SH-SY5Y (cell line): ENCODE measurements around the gene DYRK3.
A peak's percentile ranks its signal among the peaks of the same experiment; 100 is the strongest.

Experiments
- GATA2 ChIP-seq: IDR thresholded peaks from 2 replicates; pipeline ENCODE4 v1.6.1; 2011; ENCODE audit warnings: mild to moderate bottlenecking, low read depth, low read length
- GATA3 ChIP-seq: IDR thresholded peaks from 2 replicates; pipeline ENCODE4 v1.6.1; 2011; ENCODE audit warnings: low read depth, mild to moderate bottlenecking, low read length, moderate library complexity

Gene DYRK3

GRCh38 chr1:206666031-206666561, 30.8 kb downstream of the DYRK3 start:
- TF ChIP-seq GATA2 (no peak), GATA3 (no peak)

GRCh38 chr1:206666954-206667665, 31.8 kb downstream of the DYRK3 start:
- no peak for TF ChIP-seq GATA3
- TF ChIP-seq GATA2, result no peak

DNA sequence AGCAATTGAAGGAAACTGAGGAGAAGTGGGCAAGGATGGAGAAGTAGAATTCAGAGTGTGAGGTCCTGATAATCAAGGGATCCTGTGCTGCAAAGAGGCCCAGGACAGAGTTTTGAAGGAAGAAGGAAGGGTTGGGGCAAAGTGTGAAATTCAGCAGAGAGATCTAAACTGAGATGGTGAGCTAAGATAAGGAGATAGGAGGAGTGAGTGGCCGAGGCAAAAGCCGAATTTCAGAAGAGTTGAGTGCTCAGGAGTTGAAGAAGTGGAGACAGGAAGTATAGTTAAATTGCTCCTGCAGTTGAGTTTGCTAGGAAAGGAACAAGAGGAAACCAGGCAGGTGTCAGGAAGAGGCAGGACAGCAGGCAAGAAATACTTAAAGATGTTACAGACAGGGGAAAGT, 33.0 kb downstream of the DYRK3 start:
- TF ChIP-seq GATA2 (peak; percentile 53), GATA3 (no peak)

- no peak for TF ChIP-seq GATA3
- no peak for TF ChIP-seq GATA2
Measured at GRCh38 chr1:206668874-206669410, 33.6 kb downstream of the DYRK3 start.

GRCh38 chr1:206672011-206672688, 36.8 kb downstream of the DYRK3 start:
- no peak for TF ChIP-seq GATA3
- no peak for TF ChIP-seq GATA2

DNA sequence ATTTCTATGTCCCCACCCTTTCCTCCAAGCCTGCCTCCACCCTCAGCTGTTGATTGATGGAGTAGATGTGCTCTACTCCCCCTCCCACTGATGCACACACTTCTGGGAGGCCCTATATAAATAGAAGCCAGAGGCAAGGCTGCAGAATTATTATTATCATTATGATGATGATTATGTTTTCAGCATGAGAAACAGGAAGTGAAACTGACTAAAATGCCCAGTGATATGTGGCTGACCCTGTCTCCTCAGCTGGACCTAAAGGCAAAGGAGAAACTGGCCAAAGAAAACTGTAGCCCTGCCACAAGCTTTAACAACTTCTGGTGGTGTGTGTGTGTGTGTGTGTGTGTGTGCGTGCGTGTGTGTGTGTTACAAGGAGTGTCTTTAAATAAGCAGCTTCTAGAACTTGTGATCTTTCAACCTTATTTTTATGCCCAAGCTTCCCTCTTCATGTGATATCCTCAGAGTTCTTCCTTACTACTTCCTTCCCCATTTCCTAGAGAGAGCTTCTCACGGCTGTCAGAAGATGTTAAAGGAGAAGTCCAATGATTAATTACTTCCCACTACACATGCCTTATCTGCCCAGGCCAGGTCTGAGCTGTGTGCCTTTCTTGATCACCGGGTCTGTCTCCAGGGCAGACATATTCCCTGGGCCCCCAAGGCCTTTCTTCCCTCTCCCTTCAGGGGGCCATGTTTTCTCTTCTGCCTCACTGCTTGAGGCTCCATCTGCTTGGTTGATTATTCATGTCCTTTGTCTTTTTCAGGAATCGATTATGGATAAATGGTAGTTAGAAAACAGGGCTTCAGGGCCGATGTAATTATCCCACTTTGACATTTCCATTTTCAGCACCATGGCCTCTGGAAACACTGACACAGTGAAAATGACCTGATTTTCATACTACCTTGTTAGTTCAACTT, 37.8 kb downstream of the DYRK3 start:
- TF ChIP-seq GATA3 (no peak), GATA2 (no peak)

- TF ChIP-seq GATA2 (no peak), GATA3 (no peak)
Measured at GRCh38 chr1:206674236-206674635, 38.9 kb downstream of the DYRK3 start.

DNA sequence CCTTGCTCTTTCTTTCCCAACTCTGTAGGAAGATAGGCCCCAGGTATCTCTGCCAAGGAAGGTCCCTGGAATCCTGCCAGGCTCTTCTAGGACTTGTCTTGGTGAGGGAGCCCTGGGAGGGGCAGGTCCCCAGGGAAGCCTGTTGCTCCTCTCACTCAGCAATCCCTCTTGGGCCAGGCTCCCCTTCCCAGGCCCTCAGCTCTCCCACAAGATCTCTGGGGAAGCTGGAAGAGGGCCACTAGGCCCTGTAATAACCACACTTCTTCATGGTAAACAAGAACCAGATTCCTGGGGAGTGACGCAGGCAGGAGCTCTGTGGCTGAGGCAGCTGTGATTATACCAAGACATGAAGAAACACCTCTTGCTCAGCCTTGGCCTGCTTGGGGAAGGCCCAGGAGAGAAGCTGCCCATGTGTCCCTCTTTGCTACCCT, 39.4 kb downstream of the DYRK3 start:
- TF ChIP-seq GATA3, result no peak
- TF ChIP-seq GATA2, result no peak

DNA sequence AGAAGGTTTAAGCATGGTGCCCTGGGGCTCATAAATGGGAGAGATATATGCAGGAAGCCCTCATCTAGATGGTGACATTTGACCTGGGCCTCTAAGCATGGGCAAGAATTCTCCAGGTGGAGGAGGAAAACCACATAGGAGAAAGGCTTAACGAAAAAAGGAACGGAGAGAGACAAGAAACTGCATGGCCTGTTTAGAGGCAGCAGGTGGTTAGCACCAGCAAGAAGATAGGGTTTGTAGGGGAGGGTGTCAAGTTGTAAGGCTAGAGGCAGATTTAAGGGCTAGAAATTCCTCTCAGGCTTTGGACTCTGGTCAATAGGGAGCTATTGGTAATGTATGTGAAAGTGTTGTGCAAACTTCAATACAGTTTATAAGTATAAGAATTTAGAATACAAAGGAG, 41.2 kb downstream of the DYRK3 start:
- TF ChIP-seq GATA2 (no peak), GATA3 (no peak)

DNA sequence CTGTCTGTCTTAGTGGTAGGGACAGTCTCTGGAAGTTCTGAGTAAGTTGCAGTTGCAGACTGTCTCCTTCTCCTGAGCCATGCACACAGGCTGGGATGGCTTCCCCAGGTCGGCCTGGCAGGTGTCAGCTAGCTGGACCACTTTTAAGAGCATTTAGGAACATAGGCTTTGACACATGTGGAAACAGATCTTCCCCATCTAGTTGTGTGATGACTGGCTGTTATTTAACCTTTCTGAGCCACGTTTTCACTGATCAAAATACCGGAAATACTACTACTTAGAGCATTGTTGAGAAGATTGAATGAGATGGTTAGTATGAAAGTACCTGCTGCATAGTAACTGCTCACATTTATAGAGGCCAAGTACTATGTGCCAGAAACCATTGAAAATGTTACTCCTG, 43.2 kb downstream of the DYRK3 start:
- no peak for TF ChIP-seq GATA2
- no peak for TF ChIP-seq GATA3

GRCh38 chr1:206679738-206680211, 44.4 kb downstream of the DYRK3 start:
- no peak for TF ChIP-seq GATA3
- no peak for TF ChIP-seq GATA2

- TF ChIP-seq GATA2 (no peak), GATA3 (no peak)
Measured at GRCh38 chr1:206680279-206680678, 44.9 kb downstream of the DYRK3 start.

DNA sequence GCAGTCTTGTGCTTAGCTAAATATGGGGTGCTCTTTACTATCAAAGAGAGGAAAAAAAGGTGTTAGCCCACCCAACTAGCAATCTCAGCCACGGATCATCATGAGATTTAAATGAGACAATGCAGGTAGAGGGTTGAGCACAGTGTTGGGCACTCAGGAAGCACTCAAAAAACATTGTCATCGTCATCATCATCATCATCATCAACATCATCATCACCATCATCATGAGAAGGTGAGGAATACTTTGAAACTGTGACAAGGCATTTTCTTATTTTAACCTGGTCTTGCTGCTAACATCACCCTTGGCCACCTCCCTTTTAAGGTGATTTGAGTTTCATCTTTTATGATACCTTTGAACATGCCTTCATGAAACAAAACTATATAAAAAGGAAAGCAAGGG, 46.0 kb downstream of the DYRK3 start:
- TF ChIP-seq GATA3, result no peak
- TF ChIP-seq GATA2, result no peak

DNA sequence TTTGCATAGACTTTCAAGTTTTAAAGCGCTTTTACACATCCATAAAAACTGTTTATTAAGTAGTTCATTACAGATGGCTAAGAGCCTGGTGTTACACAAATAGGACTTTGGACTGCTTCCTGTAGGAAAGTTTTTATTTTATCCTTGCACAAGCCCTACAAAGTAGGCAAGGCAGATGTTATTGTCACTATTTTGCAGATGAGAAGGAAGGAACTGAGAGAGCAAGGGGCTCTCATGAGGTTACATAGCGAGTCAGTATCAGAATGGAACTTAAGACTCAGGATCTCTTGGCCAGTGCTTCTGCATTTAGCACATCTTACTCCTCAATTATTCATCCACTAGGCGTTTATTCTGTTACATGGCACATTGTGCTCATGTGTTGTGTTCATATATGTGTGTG, 46.8 kb downstream of the DYRK3 start:
- TF ChIP-seq GATA2 (no peak), GATA3 (no peak)

DNA sequence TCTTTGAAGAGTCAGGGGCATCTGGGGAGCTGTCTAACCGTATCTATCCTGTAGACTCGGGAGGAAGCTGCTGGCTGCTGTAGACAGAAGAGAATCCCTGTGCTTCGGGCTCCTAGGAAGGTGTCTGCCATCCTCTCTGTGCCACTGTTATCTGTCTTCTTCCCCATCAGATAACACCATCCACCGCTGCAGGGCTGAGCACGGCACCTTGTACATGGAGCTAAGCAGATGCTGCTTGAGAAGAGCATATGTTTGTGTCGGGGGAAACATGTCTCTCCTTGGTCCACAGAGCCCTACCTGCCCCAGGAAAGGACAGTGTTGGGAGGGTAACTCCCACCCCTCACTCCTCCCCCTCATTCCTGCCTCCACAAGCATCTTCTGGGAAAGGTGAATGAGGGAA, 48.0 kb downstream of the DYRK3 start:
- TF ChIP-seq GATA3 (no peak), GATA2 (peak; percentile 73)
